ENCODE measurements around the gene TRIM58. TPM values are rescaled to one million over a fixed set of nuclear protein-coding genes. Genes with fewer than 3 reads are reported as not detected.

The TRIM58 gene
- total RNA-seq, 1 donor from 2014 or later = 2.1 TPM

GRCh38 chr1:247883346-247883745, 26.4 kb downstream of the TRIM58 start:
- H3K4me3 Mint-ChIP-seq = no peak overlapping the region
- H3K27ac Mint-ChIP-seq (ENCODE audit: unreplicated experiment) = no peak overlapping the region
- peaks cover 2% of the 10 kb centered on the region for H3K9me3 Mint-ChIP-seq
- H3K4me1 Mint-ChIP-seq = no peaks in the 10 kb centered on the region
- DNase-seq (ENCODE audit: low read depth, low spot score) = no peak
- H3K36me3 Mint-ChIP-seq (ENCODE audit: low read depth) = peaks cover 2% of the 10 kb centered on the region
- no peaks in the 10 kb centered on the region for H3K27me3 Mint-ChIP-seq (ENCODE audit: low read depth)
- no peak for TF ChIP-seq CTCF (conservative IDR thresholded peaks at IDR 0.05)

GRCh38 chr1:247884797-247885413, 27.9 kb downstream of the TRIM58 start:
- no peak for DNase-seq (ENCODE audit: low read depth, low spot score)
- Mint-ChIP-seq H3K27me3 (ENCODE audit: low read depth) (no peaks in the 10 kb centered on the region), H3K36me3 (ENCODE audit: low read depth) (no peaks in the 10 kb centered on the region), H3K27ac (ENCODE audit: unreplicated experiment) (no peak overlapping the region), H3K4me1 (no peaks in the 10 kb centered on the region), H3K9me3 (no peaks in the 10 kb centered on the region), H3K4me3 (no peak overlapping the region)
- TF ChIP-seq CTCF (conservative IDR thresholded peaks at IDR 0.05) = no peak

- H3K9me3 Mint-ChIP-seq = peaks cover 3% of the 10 kb centered on the region
- no peak within 1 kb of the TSS for H3K4me3 Mint-ChIP-seq
- no peak within 1 kb of the TSS for H3K27ac Mint-ChIP-seq (ENCODE audit: unreplicated experiment)
- no peak for TF ChIP-seq CTCF (conservative IDR thresholded peaks at IDR 0.05)
- peaks cover 5% of the 10 kb centered on the region for H3K36me3 Mint-ChIP-seq (ENCODE audit: low read depth)
- DNase-seq (ENCODE audit: low read depth, low spot score) = no peak
- H3K27me3 Mint-ChIP-seq (ENCODE audit: low read depth) = no peaks in the 10 kb centered on the region
- H3K4me1 Mint-ChIP-seq = no peaks in the 10 kb centered on the region
Measured at GRCh38 chr1:247895163-247895637, 38.2 kb downstream of the TRIM58 start, which contains the start of gene OR2W3. OR2W3 (plus strand) TSS chr1:247895587; CDS start chr1:247895587, 0 bp downstream.

GRCh38 chr1:247895976-247896375, 39.0 kb downstream of the TRIM58 start:
- peaks cover 5% of the 10 kb centered on the region for H3K36me3 Mint-ChIP-seq (ENCODE audit: low read depth)
- no peak for TF ChIP-seq CTCF (conservative IDR thresholded peaks at IDR 0.05)
- no peak overlapping the region for H3K27ac Mint-ChIP-seq (ENCODE audit: unreplicated experiment)
- no peaks in the 10 kb centered on the region for H3K4me1 Mint-ChIP-seq
- H3K4me3 Mint-ChIP-seq = no peak overlapping the region
- no peaks in the 10 kb centered on the region for H3K27me3 Mint-ChIP-seq (ENCODE audit: low read depth)
- no peak for DNase-seq (ENCODE audit: low read depth, low spot score)
- H3K9me3 Mint-ChIP-seq = peaks cover 3% of the 10 kb centered on the region

- H3K27me3 Mint-ChIP-seq (ENCODE audit: low read depth) = no peaks in the 10 kb centered on the region
- DNase-seq (ENCODE audit: low read depth, low spot score) = no peak
- no peak overlapping the region for H3K4me3 Mint-ChIP-seq
- H3K36me3 Mint-ChIP-seq (ENCODE audit: low read depth) = peaks cover 4% of the 10 kb centered on the region
- no peaks in the 10 kb centered on the region for H3K4me1 Mint-ChIP-seq
- H3K27ac Mint-ChIP-seq (ENCODE audit: unreplicated experiment) = no peak overlapping the region
- H3K9me3 Mint-ChIP-seq = peaks cover 16% of the 10 kb centered on the region
- TF ChIP-seq CTCF (conservative IDR thresholded peaks at IDR 0.05) = no peak
Measured at GRCh38 chr1:247904122-247904521, 47.1 kb downstream of the TRIM58 start.
